Vagina (tissue), 2 donors: ENCODE data around the gene TTC28. TPM values are rescaled to one million over a fixed set of nuclear protein-coding genes. Genes with fewer than 3 reads are reported as not detected.
"Not testable (repeated sequence)": the region's sequence is repeated elsewhere in the genome, so short reads cannot be mapped to it uniquely, and the experiment has no call there.

Source experiments
- DNase-seq, 2 donors: peaks; one replicate each; pipeline ENCODE4 v3.0.0-alpha.2; 2017; ENCODE audit errors: extremely low spot score in 2 of 2
- H3K27ac ChIP-seq: fragments of 200-600 bp; sonication (generic); one replicate; pipeline ENCODE4 v1.5.1; 2019
- H3K27me3 ChIP-seq: fragments of 200-600 bp; sonication (generic); one replicate; pipeline ENCODE4 v1.5.1; 2019
- H3K36me3 ChIP-seq, 2 donors: fragments of 200-600 bp; sonication (generic); one replicate each; pipeline ENCODE4 v1.5.1; 2017 to 2019
- H3K4me1 ChIP-seq: fragments of 200-600 bp; sonication (generic); one replicate; pipeline ENCODE4 v1.5.1; 2019
- H3K4me3 ChIP-seq, 2 donors: fragments of 200-600 bp; sonication (generic); 1 replicate in 1 of 2; 2 replicates in 1 of 2; pipeline ENCODE4 v1.5.1; 2016 to 2019
- H3K9me3 ChIP-seq: fragments of 200-600 bp; sonication (generic); one replicate; pipeline ENCODE4 v1.5.1; 2019
- CTCF ChIP-seq, 3 experiments: fragments of 450-650 bp in 2 of 3; fragments of 200-600 bp in 1 of 3; sonication (generic) in 1 of 3; IDR thresholded peaks; one replicate each; pipeline ENCODE4 v1.5.1; 2017 to 2019; ENCODE audit warnings: antibody characterized with exemption in 3 of 3, mild to moderate bottlenecking in 2 of 3, moderate library complexity in 2 of 3
- POLR2A ChIP-seq, 2 donors: fragments of 450-650 bp; IDR thresholded peaks; one replicate each; pipeline ENCODE4 v1.6.1; 2017; ENCODE audit warnings: antibody characterized with exemption in 2 of 2, mild to moderate bottlenecking in 2 of 2, moderate library complexity in 2 of 2
- POLR2AphosphoS5 ChIP-seq, 2 donors: sonication (generic); formaldehyde crosslinking; IDR thresholded peaks; one replicate each; pipeline ENCODE4 v1.9.0; 2017; ENCODE audit warnings: antibody characterized with exemption in 2 of 2, mild to moderate bottlenecking in 2 of 2, low read depth in 1 of 2; ENCODE audit not compliant: insufficient read depth in 1 of 2
- intact Hi-C: fragments of 100-400 bp; cut with DNase I; formaldehyde crosslinking; loops from one replicate; pipeline ENCODE4 v1.15.1; 2023
- total RNA-seq: library from RNA; depleted of rRNA; stranded (reverse); fragments of >200 nt; gene quantifications from one replicate; pipeline ENCODE4 v1.2.3, GENCODE V29; 2016

TTC28 gene
- total RNA-seq, 1 donor from 2014 or later: 41.7 TPM

DNA sequence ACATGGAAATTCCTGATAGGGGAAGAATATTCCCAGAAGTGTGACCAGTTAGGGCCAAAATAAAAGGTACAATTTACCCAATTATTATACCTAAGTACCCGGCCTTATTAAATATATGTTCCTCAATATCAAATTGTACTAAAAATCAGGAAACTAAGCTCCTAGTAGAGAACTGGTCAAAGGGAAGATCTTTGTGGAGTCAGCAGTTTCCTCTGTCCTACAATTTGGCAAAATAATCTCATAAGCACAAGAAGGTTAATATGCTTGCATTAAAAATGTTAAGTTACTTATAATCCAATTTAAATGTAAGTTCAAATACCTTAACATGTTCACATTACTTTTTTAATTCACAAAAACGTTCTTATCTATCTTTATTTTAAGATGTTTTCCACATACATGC lies 10.3 kb downstream of the TTC28 start:
- TF ChIP-seq POLR2AphosphoS5 (IDR thresholded peaks at IDR 0.05; ENCODE audit: insufficient read depth in 1 of 2, low read depth in 1 of 2) (no peak), CTCF (IDR thresholded peaks at IDR 0.05) (no peak), POLR2A (IDR thresholded peaks at IDR 0.05) (no peak)

GRCh38 chr22:28663569-28663942 lies 16.1 kb downstream of the TTC28 start:
- H3K4me3 ChIP-seq, H3K27ac ChIP-seq, DNase-seq, H3K36me3 ChIP-seq, H3K4me1 ChIP-seq, intact Hi-C loops, H3K27me3 ChIP-seq, H3K9me3 ChIP-seq: not testable (repeated sequence)

More for the DNA sequence above, 10.3 kb downstream of the TTC28 start:
- DNase-seq: no peak
- Histone ChIP-seq H3K36me3 (no peaks in the 10 kb centered on the region), H3K27ac (no peak overlapping the region), H3K9me3 (no peaks in the 10 kb centered on the region), H3K4me3 (no peak overlapping the region), H3K27me3 (no peaks in the 10 kb centered on the region), H3K4me1 (no peaks in the 10 kb centered on the region)
- intact Hi-C loops: no loop called here

DNA sequence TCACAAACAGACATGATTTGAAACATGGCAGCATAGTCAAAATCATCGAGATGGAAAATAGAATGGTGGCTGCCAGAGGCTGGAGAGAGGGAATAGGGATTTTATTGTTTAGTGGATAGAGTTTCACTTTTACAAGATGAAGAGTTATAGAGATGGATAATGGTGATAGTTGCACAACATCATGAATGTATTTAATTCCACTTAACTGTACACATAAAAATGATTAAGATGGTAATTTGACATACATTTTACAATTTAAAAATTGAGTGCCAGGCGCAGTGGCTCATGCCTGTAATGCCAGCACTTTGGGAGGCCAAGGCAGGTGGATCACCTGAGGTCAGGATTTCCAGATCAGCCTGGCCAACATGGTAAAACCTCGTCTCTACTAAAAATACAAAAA lies 21.2 kb downstream of the TTC28 start:
- no peaks in the 10 kb centered on the region for H3K36me3 ChIP-seq
- no peaks in the 10 kb centered on the region for H3K4me1 ChIP-seq
- no peaks in the 10 kb centered on the region for H3K9me3 ChIP-seq
- H3K27ac ChIP-seq: no peak overlapping the region
- intact Hi-C loops: no loop called here
- no peak overlapping the region for H3K4me3 ChIP-seq
- no peak for DNase-seq
- H3K27me3 ChIP-seq: no peaks in the 10 kb centered on the region
- TF ChIP-seq CTCF (IDR thresholded peaks at IDR 0.05) (no peak), POLR2A (IDR thresholded peaks at IDR 0.05) (no peak), POLR2AphosphoS5 (IDR thresholded peaks at IDR 0.05; ENCODE audit: insufficient read depth in 1 of 2, low read depth in 1 of 2) (no peak)

GRCh38 chr22:28656181-28656580 lies 23.5 kb downstream of the TTC28 start:
- Histone ChIP-seq H3K9me3 (no peaks in the 10 kb centered on the region), H3K27me3 (no peaks in the 10 kb centered on the region), H3K27ac (no peak overlapping the region), H3K4me3 (no peak overlapping the region), H3K36me3 (no peaks in the 10 kb centered on the region), H3K4me1 (no peaks in the 10 kb centered on the region)
- no peak for DNase-seq
- TF ChIP-seq CTCF (IDR thresholded peaks at IDR 0.05) (no peak), POLR2A (IDR thresholded peaks at IDR 0.05) (no peak), POLR2AphosphoS5 (IDR thresholded peaks at IDR 0.05; ENCODE audit: insufficient read depth in 1 of 2, low read depth in 1 of 2) (no peak)
- intact Hi-C loops: no loop called here

DNA sequence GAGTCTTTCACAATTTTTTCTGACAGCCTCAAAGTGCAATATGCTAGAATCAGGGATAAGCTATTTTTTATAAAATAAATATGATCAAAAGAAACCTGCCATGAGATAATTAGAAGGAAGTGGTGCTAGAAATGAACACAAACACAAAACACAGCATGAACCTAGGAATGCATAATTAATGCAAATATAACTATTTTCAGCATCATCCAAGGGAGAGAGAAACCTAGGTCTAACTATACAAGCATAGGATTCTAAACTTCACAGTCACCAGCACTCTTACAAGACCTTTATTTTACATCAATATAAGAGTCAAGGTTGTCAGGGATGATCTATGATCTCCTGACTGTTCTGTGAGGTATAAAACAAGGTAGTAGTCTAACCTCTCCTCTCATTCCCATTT lies 29.2 kb downstream of the TTC28 start:
- Histone ChIP-seq H3K4me3 (no peak overlapping the region), H3K9me3 (no peaks in the 10 kb centered on the region), H3K27me3 (no peaks in the 10 kb centered on the region), H3K27ac (no peak overlapping the region), H3K36me3 (no peaks in the 10 kb centered on the region), H3K4me1 (no peaks in the 10 kb centered on the region)
- no peak for DNase-seq
- intact Hi-C loops: no loop called here
- TF ChIP-seq POLR2AphosphoS5 (IDR thresholded peaks at IDR 0.05; ENCODE audit: insufficient read depth in 1 of 2, low read depth in 1 of 2) (no peak), POLR2A (IDR thresholded peaks at IDR 0.05) (no peak), CTCF (IDR thresholded peaks at IDR 0.05) (no peak)

GRCh38 chr22:28648792-28649191 lies 30.8 kb downstream of the TTC28 start:
- no peak overlapping the region for H3K27ac ChIP-seq
- TF ChIP-seq POLR2A (IDR thresholded peaks at IDR 0.05): no peak
- TF ChIP-seq CTCF (IDR thresholded peaks at IDR 0.05): no peak
- no peak for TF ChIP-seq POLR2AphosphoS5 (IDR thresholded peaks at IDR 0.05; ENCODE audit: insufficient read depth in 1 of 2, low read depth in 1 of 2)
- DNase-seq: no peak

More at GRCh38 chr22:28648792-28649191, 30.8 kb downstream of the TTC28 start:
- H3K9me3 ChIP-seq: no peaks in the 10 kb centered on the region
- H3K36me3 ChIP-seq: no peaks in the 10 kb centered on the region
- no peak overlapping the region for H3K4me3 ChIP-seq
- no peaks in the 10 kb centered on the region for H3K4me1 ChIP-seq
- H3K27me3 ChIP-seq: no peaks in the 10 kb centered on the region
- intact Hi-C loops: no loop called here
